Measurements from ENCODE around the gene NCCRP1.

- TF ChIP-seq CTCF (IDR thresholded peaks at IDR 0.05; ENCODE audit: low read depth, low read length, poor library complexity, severe bottlenecking) (no peak), EZH2phosphoT487 (IDR thresholded peaks at IDR 0.05; ENCODE audit: borderline replicate concordance, low read length) (no peak)
Observed at GRCh38 chr19:39181500-39182173, 15.1 kb upstream of the NCCRP1 start.
